B cell (primary cell): ENCODE results near the gene DVL1. TPM values are rescaled to one million over a fixed set of nuclear protein-coding genes. Genes with fewer than 3 reads are reported as not detected.

Experiments
- ATAC-seq: fragments of 200-7000 bp; cut with Tn5 transposase; one replicate; pipeline ENCODE4 v1.10.0; 2021; ENCODE audit warnings: low read depth, mild to moderate bottlenecking, moderate number of reproducible peaks, moderate library complexity
- CTCF ChIA-PET: fragments of 350-600 bp; sonication (Branson Sonifier 250); formaldehyde crosslinking; loops from one replicate; lab custom pipeline; 2021; ENCODE audit warnings: antibody characterized with exemption, inconsistent platforms; lab: Charles Lee
- POLR2A ChIA-PET: fragments of 350-600 bp; sonication (Branson Sonifier 250); formaldehyde crosslinking; loops from one replicate; lab custom pipeline; 2021; ENCODE audit warnings: antibody characterized with exemption; lab: Charles Lee
- DNase-seq: peaks from one replicate; pipeline ENCODE4 v3.0.0; 2013
- H2AFZ ChIP-seq: 2 replicates; pipeline ENCODE4 v1.6.1; 2012; ENCODE audit warnings: mild to moderate bottlenecking, low read depth, low read length; ENCODE audit not compliant: insufficient read depth, poor library complexity, severe bottlenecking
- H3K27ac ChIP-seq, 2 donors: 1 replicate in 1 of 2; 2 replicates in 1 of 2; pipeline ENCODE4 v1.5.1; 2012 to 2013; ENCODE audit warnings: low read length in 2 of 2, mild to moderate bottlenecking in 2 of 2, moderate library complexity in 1 of 2
- H3K27me3 ChIP-seq, 4 experiments: fragments of 200-600 bp in 1 of 4; sonication (generic) in 1 of 4; replicated peaks in 1 of 4; 1 replicate in 2 of 4; 2 replicates in 2 of 4; pipeline versions ENCODE4 v1.6.1 to v1.7.0; 2013 to 2016; ENCODE audit warnings: low read length in 3 of 4, mild to moderate bottlenecking in 2 of 4, mixed read lengths in 1 of 4, moderate library complexity in 1 of 4; ENCODE audit not compliant: insufficient read depth in 4 of 4, control insufficient read depth in 3 of 4; ENCODE audit errors: control extremely low read depth in 1 of 4
- H3K36me3 ChIP-seq, 2 experiments: replicated peaks in 1 of 2; 1 replicate in 1 of 2; 2 replicates in 1 of 2; pipeline versions ENCODE4 v1.6.1 to v1.7.1; 2013; ENCODE audit warnings: low read length in 1 of 2; ENCODE audit not compliant: insufficient read depth in 2 of 2, control insufficient read depth in 1 of 2; ENCODE audit errors: control extremely low read depth in 1 of 2, extremely low read depth in 1 of 2
- H3K4me1 ChIP-seq, 2 donors: fragments of 200-600 bp in 1 of 2; sonication (generic) in 1 of 2; 1 replicate in 1 of 2; 2 replicates in 1 of 2; pipeline versions ENCODE4 v1.5.1 to v1.6.1; 2013 to 2017; ENCODE audit warnings: low read length in 2 of 2; ENCODE audit not compliant: control insufficient read depth in 2 of 2, insufficient read depth in 2 of 2
- H3K4me2 ChIP-seq: replicated peaks from 2 replicates; pipeline ENCODE3; 2012; ENCODE audit warnings: mild to moderate bottlenecking, low read depth, low read length; ENCODE audit not compliant: poor library complexity, severe bottlenecking
- H3K4me3 ChIP-seq, 5 experiments: fragments of 200-600 bp in 1 of 5; sonication (generic) in 1 of 5; 1 replicate in 3 of 5; 2 replicates in 2 of 5; pipeline versions ENCODE4 v1.5.1 to v1.7.0; 2011 to 2016; ENCODE audit warnings: low read length in 4 of 5, mild to moderate bottlenecking in 4 of 5, low read depth in 2 of 5, control low read depth in 1 of 5, moderate library complexity in 1 of 5; ENCODE audit not compliant: insufficient read depth in 1 of 5; ENCODE audit errors: control extremely low read depth in 1 of 5, extremely low read depth in 1 of 5
- H3K79me2 ChIP-seq: fragments of 200-600 bp; sonication (generic); one replicate; pipeline ENCODE4 v1.6.0; 2016; ENCODE audit warnings: low read length; ENCODE audit not compliant: control insufficient read depth, insufficient read depth
- H3K9ac ChIP-seq: fragments of 200-600 bp; sonication (generic); 2 replicates; pipeline ENCODE4 v1.6.1; 2017; ENCODE audit warnings: mild to moderate bottlenecking, low read length, moderate library complexity
- H3K9me3 ChIP-seq, 3 donors: one replicate each; pipeline versions ENCODE4 v1.6.1 to v1.7.1; 2013; ENCODE audit warnings: low read length in 2 of 3; ENCODE audit not compliant: control insufficient read depth in 2 of 3, insufficient read depth in 1 of 3; ENCODE audit errors: control extremely low read depth in 1 of 3
- H4K20me1 ChIP-seq: 2 replicates; pipeline ENCODE4 v1.6.0; 2012; ENCODE audit warnings: mild to moderate bottlenecking, low read length; ENCODE audit not compliant: insufficient read depth, control insufficient read depth, poor library complexity, severe bottlenecking
- H3K27ac Mint-ChIP-seq: one replicate; pipeline ENCODE4 v1.8.0; 2021; ENCODE audit warnings: mixed read lengths
- H3K27me3 Mint-ChIP-seq: one replicate; pipeline ENCODE4 v1.8.0; 2021; ENCODE audit warnings: mixed read lengths
- H3K4me1 Mint-ChIP-seq: one replicate; pipeline ENCODE4 v1.8.0; 2021; ENCODE audit warnings: mixed read lengths
- H3K4me3 Mint-ChIP-seq: one replicate; pipeline ENCODE4 v1.8.0; 2021; ENCODE audit warnings: mixed read lengths
- H3K9me3 Mint-ChIP-seq: one replicate; pipeline ENCODE4 v1.8.0; 2022; ENCODE audit warnings: mixed read lengths; ENCODE audit not compliant: insufficient read depth
- EZH2 ChIP-seq: IDR thresholded peaks from 2 replicates; pipeline ENCODE4 v1.6.1; 2012; ENCODE audit warnings: borderline replicate concordance, low read depth, mild to moderate bottlenecking, moderate library complexity, low read length; ENCODE audit not compliant: insufficient read depth, poor library complexity, severe bottlenecking
- WGBS: methylation state at CpG from one replicate; pipeline ENCODE4 v1.1.5; 2013; ENCODE audit warnings: missing lambda C conversion rate; ENCODE audit not compliant: insufficient coverage; 5-methylcytosine and 5-hydroxymethylcytosine counted together
- intact Hi-C: fragments of 100-400 bp; cut with micrococcal nuclease; formaldehyde crosslinking; loops from one replicate; pipeline ENCODE4 v1.10.0; 2022
- polyA plus RNA-seq: library from polyadenylated mRNA; depleted of rRNA; stranded (reverse); fragments of >200 nt; gene quantifications from 2 replicates; pipeline ENCODE4 v1.2.3, GENCODE V29; 2012
- total RNA-seq, 2 donors: library from RNA; stranded (reverse); fragments of 120-200 nt in 1 of 2; gene quantifications; 1 replicate in 1 of 2; 2 replicates in 1 of 2; pipeline versions ENCODE4 v1.2.3 to v1.2.4, GENCODE V29; 2013 to 2022
- TF ChIP-seq, protein P1 (sequence below): fragments of 200-600 bp; IDR thresholded peaks from one replicate; pipeline ENCODE4 v1.8.0; 2022; ENCODE audit warnings: antibody characterized with exemption, mild to moderate bottlenecking

Gene DVL1
- total and polyA plus RNA-seq, 2 donors (not counting 1 experiment from before 2014, with no cell fraction given) = 46.1 to 53.5 TPM

DNA sequence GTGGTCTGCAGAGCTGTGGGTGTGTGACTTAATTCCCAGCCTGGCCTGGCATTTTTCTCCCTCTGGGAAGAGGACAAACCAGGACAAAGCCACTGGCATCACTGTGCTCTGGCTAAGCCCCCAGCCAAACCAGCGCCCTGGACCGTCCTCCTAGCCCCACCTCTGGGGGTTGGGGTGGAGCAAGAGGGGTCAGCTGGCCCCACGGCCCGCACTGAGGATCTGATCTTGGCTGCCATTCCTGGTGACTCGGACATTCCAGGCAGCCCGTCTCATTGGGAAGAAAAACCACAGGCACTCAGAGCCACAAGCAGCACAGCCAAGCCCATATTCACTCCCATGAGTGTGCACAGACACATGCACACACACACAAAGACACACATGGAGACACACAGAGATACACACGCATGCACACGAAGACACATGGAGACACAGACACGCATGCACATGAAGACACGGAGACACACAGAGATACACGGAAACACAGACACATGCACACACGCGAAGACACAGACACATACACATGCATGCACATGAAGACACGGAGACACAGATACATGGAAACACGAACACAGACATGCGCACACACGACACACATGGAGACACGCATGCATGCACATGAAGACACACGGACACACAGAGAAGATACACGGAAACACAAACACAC, 11.4 kb upstream of the DVL1 start:
- H3K27ac ChIP-seq = no peak overlapping the region
- intact Hi-C loops = no loop called here
- peaks cover 0 to 6% (median 0%) of the 10 kb centered on the region in 3 donors for H3K9me3 ChIP-seq
- no peak overlapping the region for H3K4me2 ChIP-seq
- H3K4me1 ChIP-seq = peaks cover 11 to 14% of the 10 kb centered on the region in 2 donors
- ATAC-seq (no peak), DNase-seq (no peak)
- peaks cover 0 to 46% (median 13%) of the 10 kb centered on the region in 4 experiments for H3K27me3 ChIP-seq
- Mint-ChIP-seq H3K9me3 (no peaks in the 10 kb centered on the region), H3K27ac (no peak overlapping the region), H3K4me1 (peaks cover 8% of the 10 kb centered on the region), H3K27me3 (peaks cover 24% of the 10 kb centered on the region), H3K4me3 (no peak overlapping the region)
- ChIA-PET CTCF (no interaction called here), POLR2A (no interaction called here)
- no peaks in the 10 kb centered on the region for H4K20me1 ChIP-seq
- H3K79me2 ChIP-seq = no peaks in the 10 kb centered on the region
- H2AFZ ChIP-seq = no peak overlapping the region
- TF ChIP-seq EZH2 = no peak
- TF ChIP-seq, protein P1, sequence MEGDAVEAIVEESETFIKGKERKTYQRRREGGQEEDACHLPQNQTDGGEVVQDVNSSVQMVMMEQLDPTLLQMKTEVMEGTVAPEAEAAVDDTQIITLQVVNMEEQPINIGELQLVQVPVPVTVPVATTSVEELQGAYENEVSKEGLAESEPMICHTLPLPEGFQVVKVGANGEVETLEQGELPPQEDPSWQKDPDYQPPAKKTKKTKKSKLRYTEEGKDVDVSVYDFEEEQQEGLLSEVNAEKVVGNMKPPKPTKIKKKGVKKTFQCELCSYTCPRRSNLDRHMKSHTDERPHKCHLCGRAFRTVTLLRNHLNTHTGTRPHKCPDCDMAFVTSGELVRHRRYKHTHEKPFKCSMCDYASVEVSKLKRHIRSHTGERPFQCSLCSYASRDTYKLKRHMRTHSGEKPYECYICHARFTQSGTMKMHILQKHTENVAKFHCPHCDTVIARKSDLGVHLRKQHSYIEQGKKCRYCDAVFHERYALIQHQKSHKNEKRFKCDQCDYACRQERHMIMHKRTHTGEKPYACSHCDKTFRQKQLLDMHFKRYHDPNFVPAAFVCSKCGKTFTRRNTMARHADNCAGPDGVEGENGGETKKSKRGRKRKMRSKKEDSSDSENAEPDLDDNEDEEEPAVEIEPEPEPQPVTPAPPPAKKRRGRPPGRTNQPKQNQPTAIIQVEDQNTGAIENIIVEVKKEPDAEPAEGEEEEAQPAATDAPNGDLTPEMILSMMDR = no peak
- H3K36me3 ChIP-seq = no peaks in the 10 kb centered on the region
- H3K9ac ChIP-seq = no peak overlapping the region
- 82% methylated on average over 20 of the region's 20 CpGs for WGBS
- no peak overlapping the region for H3K4me3 ChIP-seq

DNA sequence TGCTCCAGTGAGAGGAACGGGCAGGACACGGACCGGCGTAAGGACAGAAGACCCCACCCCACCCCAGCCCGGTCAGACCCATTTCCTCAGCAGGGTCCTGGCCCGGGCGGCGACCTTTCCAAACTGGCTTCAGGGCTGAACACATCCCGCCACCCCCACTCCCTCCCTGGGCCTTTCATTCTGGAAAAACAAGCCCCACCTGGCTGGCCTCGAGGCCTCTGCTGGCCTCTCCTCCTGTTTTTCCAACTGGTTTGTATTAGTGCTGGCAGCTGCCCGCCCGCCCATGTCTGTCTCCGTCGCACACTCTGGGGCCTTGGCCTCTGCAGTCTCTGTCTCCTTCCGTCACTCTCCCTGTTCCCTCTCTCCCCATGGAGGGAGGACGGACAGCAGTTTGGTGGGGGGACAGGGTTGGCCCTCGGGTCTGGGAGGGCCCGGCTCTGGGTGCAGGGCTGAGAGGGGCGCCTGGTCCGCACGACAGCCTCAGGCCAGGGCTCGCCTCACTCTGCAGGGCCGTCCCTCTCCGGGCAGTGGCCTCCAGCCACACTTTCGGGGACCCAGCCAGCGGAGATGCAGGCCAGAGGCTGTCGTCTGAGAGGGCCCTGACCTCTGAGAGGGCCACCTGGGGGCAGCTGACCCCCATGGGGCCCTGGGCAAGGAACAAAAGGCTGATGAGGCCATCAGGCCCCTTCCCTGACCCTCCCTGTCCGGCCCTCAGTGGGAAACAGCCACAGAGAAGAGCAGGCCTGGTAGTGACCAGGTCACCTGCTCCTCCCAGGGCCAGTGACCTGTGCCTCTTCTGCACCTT, 10.6 kb upstream of the DVL1 start:
- Histone ChIP-seq H4K20me1 (no peaks in the 10 kb centered on the region), H3K9ac (no peak overlapping the region), H3K27ac (no peak overlapping the region), H3K4me2 (no peak overlapping the region), H3K9me3 (peaks cover 0 to 6% (median 0%) of the 10 kb centered on the region in 3 donors), H3K36me3 (no peaks in the 10 kb centered on the region), H2AFZ (no peak overlapping the region), H3K27me3 (peaks cover 0 to 46% (median 13%) of the 10 kb centered on the region in 4 experiments), H3K4me1 (peaks cover 11 to 14% of the 10 kb centered on the region in 2 donors), H3K4me3 (no peak overlapping the region), H3K79me2 (no peaks in the 10 kb centered on the region)
- peaks cover 8% of the 10 kb centered on the region for H3K4me1 Mint-ChIP-seq
- H3K27ac Mint-ChIP-seq = no peak overlapping the region
- ChIA-PET CTCF (no interaction called here), POLR2A (no interaction called here)
- no peaks in the 10 kb centered on the region for H3K9me3 Mint-ChIP-seq
- H3K27me3 Mint-ChIP-seq = peaks cover 24% of the 10 kb centered on the region
- TF ChIP-seq EZH2 = no peak
- TF ChIP-seq, protein P1 = no peak
- DNase-seq (no peak), ATAC-seq (no peak)
- intact Hi-C loops = no loop called here
- no peak overlapping the region for H3K4me3 Mint-ChIP-seq
- WGBS = 78% methylated on average over 24 of the region's 28 CpGs
